ENCODE results near the gene CACNA2D3.

- TF ChIP-seq CTCF (IDR thresholded peaks at IDR 0.05), result no peak
- no peak for TF ChIP-seq EP300 (IDR thresholded peaks at IDR 0.05)
- no peak for TF ChIP-seq POLR2AphosphoS5 (IDR thresholded peaks at IDR 0.05)
- TF ChIP-seq POLR2A (IDR thresholded peaks at IDR 0.05), result no peak
These were observed 697.6 kb downstream of the CACNA2D3 start for GRCh38 chr3:54819946-54820345.

All from upper lobe of left lung (tissue), 4 donors.